ENCODE data around the gene TTBK2.

TTBK2 gene

DNA sequence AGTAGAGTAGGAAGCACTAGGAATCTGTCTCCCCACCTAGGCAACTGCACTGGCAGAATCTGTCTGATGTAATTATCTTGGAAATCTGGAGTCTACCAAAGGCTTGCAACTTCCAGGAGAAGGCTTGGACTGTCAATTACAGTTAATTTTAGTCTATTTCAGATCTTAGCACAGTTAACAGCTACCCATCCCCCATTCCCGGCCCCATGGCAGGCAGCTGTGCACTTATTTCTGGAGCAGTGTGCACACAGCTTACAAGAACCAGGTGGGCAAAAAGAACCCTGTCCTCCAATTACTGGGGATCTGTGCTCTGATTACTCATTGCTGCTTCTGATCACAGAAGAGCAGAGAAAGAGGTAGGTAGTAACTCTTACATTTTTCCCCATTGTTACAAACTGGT is 171.3 kb downstream of the TTBK2 start:
- TF ChIP-seq PAX5 (IDR thresholded peaks at IDR 0.05; ENCODE audit: insufficient read depth, low read length, severe bottlenecking), result no peak
- no peak for TF ChIP-seq SPI1 (IDR thresholded peaks at IDR 0.05; ENCODE audit: low read depth, low read length)
- no peak for TF ChIP-seq POU2F2 (IDR thresholded peaks at IDR 0.05; ENCODE audit: low read depth, low read length)
- no peak for TF ChIP-seq POLR2A (IDR thresholded peaks at IDR 0.05; ENCODE audit: low read depth, low read length)
- no peak for TF ChIP-seq POLR2AphosphoS5 (IDR thresholded peaks at IDR 0.05; ENCODE audit: low read depth, low read length)
- no peak for TF ChIP-seq TAF1 (IDR thresholded peaks at IDR 0.05; ENCODE audit: low read depth, low read length)
- no peak for FAIRE-seq
- DNase-seq (ENCODE audit: insufficient read length, low spot score), result no peak

DNA sequence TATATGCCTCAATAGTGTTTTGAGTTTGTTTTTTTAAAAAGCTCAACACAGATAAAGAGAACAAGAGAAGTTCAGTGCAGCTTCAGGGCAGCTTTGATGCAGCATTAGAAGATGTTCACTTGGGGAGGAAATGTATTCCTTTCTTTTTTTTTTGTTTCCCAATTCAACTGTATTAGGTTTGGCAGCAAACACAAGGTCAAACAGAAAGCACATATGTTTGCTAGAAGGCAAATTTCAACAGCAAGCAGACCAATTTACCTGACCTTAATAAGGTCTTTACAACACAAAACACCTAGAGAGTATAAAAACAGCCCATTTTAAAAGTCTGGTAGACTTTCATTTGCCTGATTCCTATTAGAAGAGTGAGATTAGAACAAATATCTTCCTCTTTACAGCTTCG is 176.4 kb downstream of the TTBK2 start:
- TF ChIP-seq SPI1 (IDR thresholded peaks at IDR 0.05; ENCODE audit: low read depth, low read length) (no peak), POLR2A (IDR thresholded peaks at IDR 0.05; ENCODE audit: low read depth, low read length) (no peak), POU2F2 (IDR thresholded peaks at IDR 0.05; ENCODE audit: low read depth, low read length) (no peak), POLR2AphosphoS5 (IDR thresholded peaks at IDR 0.05; ENCODE audit: low read depth, low read length) (no peak), PAX5 (IDR thresholded peaks at IDR 0.05; ENCODE audit: insufficient read depth, low read length, severe bottlenecking) (no peak), TAF1 (IDR thresholded peaks at IDR 0.05; ENCODE audit: low read depth, low read length) (no peak)
- no peak for FAIRE-seq
- no peak for DNase-seq (ENCODE audit: insufficient read length, low spot score)

DNA sequence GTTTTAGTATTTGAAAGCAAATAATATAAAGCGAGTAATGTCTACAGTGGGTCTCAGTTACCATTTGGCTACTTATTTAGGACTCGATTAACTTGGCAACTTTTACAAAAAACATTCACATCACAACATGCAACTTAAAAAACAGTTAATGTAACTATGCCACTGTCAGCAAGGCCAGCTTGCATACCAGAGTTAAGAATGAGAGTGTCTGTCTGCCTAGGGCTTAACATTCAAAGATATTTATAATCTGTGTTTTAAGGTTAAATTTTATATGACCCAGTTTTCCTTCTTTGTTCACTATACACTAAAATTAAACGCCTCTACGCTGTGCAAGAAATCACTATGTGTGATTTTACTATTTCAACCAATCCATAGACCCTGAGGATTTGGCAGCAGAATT is 178.4 kb downstream of the TTBK2 start:
- DNase-seq (ENCODE audit: insufficient read length, low spot score) (no peak), FAIRE-seq (no peak)
- TF ChIP-seq POU2F2 (IDR thresholded peaks at IDR 0.05; ENCODE audit: low read depth, low read length) (no peak), SPI1 (IDR thresholded peaks at IDR 0.05; ENCODE audit: low read depth, low read length) (no peak), POLR2AphosphoS5 (IDR thresholded peaks at IDR 0.05; ENCODE audit: low read depth, low read length) (no peak)

DNA sequence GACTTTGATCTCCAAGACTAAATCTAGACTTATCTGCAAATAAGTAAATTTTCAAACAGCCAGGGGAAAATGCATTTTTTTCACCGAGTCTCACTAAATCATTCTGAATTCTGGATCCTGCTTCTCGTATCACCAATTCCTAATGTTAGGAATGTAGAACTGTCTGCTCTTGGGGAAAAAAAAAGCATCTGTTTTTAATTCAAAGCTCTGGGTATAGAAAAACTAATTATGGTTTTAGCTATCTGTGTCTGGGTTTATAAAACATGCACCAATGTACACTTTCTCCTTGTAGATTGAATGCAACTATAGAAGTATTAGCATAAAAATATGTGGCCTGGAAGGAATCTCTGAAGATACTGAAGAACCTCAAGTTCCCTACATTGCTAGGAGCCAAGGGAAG is 178.9 kb downstream of the TTBK2 start:
- FAIRE-seq, result no peak
- TF ChIP-seq POU2F2 (IDR thresholded peaks at IDR 0.05; ENCODE audit: low read depth, low read length) (no peak), SPI1 (IDR thresholded peaks at IDR 0.05; ENCODE audit: low read depth, low read length) (no peak), POLR2A (IDR thresholded peaks at IDR 0.05; ENCODE audit: low read depth, low read length) (no peak), PAX5 (IDR thresholded peaks at IDR 0.05; ENCODE audit: insufficient read depth, low read length, severe bottlenecking) (no peak), TAF1 (IDR thresholded peaks at IDR 0.05; ENCODE audit: low read depth, low read length) (no peak), POLR2AphosphoS5 (IDR thresholded peaks at IDR 0.05; ENCODE audit: low read depth, low read length) (no peak)
- DNase-seq (ENCODE audit: insufficient read length, low spot score), result no peak

DNA sequence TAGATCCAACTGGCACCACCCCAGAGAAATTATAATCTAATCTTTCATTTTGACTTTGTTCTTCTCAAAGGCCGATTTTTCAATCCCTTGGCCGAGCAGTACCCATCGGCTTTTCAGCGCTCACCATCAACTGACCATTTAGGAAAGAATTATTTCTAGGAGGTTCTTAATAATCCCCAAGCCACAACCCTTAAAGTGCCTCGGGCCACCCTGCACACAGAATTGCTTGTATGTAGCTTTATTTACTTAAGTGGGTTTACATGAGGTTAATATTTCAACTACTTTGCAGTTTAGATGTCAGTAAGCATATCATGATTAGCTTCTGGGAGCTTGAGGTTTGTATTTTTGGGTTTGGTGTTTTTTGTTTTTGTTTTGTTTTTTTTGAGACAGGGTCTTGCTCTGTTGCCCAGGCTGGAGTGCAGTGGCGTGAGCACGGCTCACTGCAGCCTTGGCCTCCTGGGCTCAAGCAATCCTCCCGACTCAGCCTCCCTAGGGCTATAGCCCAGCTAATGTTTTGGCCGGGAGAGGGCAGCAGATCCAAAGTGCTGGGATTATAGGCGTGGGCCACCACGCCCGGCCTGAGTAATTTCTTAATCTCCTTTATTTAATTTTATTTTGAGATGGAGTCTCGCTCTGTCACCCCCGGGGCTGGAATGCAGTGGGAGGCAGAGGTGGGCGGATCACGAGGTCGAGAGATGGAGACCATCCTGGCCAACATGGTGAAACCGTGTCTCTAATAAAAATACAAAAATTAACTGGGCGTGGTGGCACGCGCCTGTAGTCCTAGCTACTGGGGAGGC is 182.8 kb downstream of the TTBK2 start:
- TF ChIP-seq POLR2A (IDR thresholded peaks at IDR 0.05; ENCODE audit: low read depth, low read length) (no peak), TAF1 (IDR thresholded peaks at IDR 0.05; ENCODE audit: low read depth, low read length) (no peak), POU2F2 (IDR thresholded peaks at IDR 0.05; ENCODE audit: low read depth, low read length) (no peak), PAX5 (IDR thresholded peaks at IDR 0.05; ENCODE audit: insufficient read depth, low read length, severe bottlenecking) (no peak), SPI1 (IDR thresholded peaks at IDR 0.05; ENCODE audit: low read depth, low read length) (no peak), POLR2AphosphoS5 (IDR thresholded peaks at IDR 0.05; ENCODE audit: low read depth, low read length) (no peak)
- no peak for FAIRE-seq
- no peak for DNase-seq (ENCODE audit: insufficient read length, low spot score)

DNA sequence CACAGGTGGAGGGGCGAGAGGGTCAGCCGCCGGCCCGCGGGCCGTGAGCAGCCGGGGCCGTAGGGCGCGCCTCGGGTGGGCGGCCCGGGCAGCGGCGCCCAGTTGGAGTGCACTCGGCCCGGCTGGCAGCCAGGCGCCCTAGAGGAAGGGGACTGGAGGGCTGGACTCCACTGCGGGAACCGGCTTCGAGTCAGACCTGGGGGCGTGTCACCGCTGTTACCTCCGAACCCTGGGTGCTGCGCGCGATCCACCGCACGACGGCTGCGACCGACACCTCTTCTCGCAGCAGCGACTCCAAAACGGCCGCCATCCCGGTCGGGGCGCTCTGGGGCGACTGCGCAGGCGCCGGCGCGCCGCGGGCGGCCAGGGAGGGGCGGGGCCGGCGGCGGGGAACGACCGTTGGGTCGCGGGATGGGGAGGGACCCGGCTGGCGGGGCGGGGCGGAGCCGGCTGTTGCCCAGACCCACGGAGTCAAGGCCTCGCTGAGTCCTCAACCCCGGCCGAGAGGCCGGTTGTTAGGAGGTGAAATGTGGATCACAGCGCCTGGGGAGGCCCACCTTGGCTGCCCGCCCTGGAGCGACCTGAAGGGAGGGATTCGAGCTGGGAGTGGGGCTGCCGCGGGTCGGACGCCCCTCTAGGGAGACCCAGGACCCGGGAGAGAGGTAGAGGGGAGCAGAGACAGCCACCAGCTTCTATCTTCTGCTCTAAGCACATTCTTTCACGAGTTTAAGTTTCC is 183.6 kb downstream of the TTBK2 start, which contains the start of gene CDAN1:
CDAN1 (minus strand) TSS at position 336 of the 736 bp plus-strand sequence; CDS start at position 310, 26 bp downstream.
- FAIRE-seq (peak; percentile 97), DNase-seq (ENCODE audit: insufficient read length, low spot score) (peak; percentile 99)
- TF ChIP-seq POLR2A (IDR thresholded peaks at IDR 0.05; ENCODE audit: low read depth, low read length) (peak; percentile 58), POLR2AphosphoS5 (IDR thresholded peaks at IDR 0.05; ENCODE audit: low read depth, low read length) (peak; percentile 69), POU2F2 (IDR thresholded peaks at IDR 0.05; ENCODE audit: low read depth, low read length) (no peak), PAX5 (IDR thresholded peaks at IDR 0.05; ENCODE audit: insufficient read depth, low read length, severe bottlenecking) (no peak), SPI1 (IDR thresholded peaks at IDR 0.05; ENCODE audit: low read depth, low read length) (no peak), TAF1 (IDR thresholded peaks at IDR 0.05; ENCODE audit: low read depth, low read length) (peak; percentile 62; the same call in 1 of the 2 replicates)

DNA sequence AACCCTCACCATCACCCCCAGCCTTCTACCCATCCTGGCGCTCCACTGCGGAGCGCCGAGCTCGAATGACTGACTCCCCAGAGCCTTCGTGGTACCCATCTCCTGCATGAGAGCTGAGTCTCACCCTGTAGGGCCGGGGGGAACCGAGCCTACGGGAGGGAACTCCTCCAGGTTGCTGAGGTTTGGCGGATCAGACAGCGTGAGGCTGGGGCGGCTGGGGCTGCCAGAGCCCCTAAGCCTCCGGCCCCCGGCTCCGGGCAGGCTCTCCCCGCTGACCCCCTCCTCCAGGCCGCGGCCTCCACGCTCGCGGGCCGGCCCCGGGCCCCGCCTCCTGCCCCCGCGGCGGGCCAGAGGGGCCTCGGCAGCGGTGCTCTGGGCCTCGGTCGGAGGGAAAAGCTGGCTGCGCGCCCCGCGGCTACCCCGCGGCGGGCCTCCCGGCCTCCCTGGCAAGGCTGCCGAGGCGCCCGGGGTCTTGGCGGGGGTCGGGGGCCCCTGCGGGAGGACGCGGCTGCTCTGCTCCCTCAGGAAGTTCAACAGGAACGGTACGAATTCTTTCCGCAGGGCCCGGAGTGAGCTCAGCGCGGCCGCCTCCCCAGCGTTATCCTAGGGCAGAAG is 184.3 kb downstream of the TTBK2 start:
- TF ChIP-seq SPI1 (IDR thresholded peaks at IDR 0.05; ENCODE audit: low read depth, low read length), result no peak
- TF ChIP-seq TAF1 (IDR thresholded peaks at IDR 0.05; ENCODE audit: low read depth, low read length), result no peak
- TF ChIP-seq PAX5 (IDR thresholded peaks at IDR 0.05; ENCODE audit: insufficient read depth, low read length, severe bottlenecking), result no peak
- no peak for TF ChIP-seq POLR2A (IDR thresholded peaks at IDR 0.05; ENCODE audit: low read depth, low read length)
- TF ChIP-seq POU2F2 (IDR thresholded peaks at IDR 0.05; ENCODE audit: low read depth, low read length), result no peak
- TF ChIP-seq POLR2AphosphoS5 (IDR thresholded peaks at IDR 0.05; ENCODE audit: low read depth, low read length), result no peak
- FAIRE-seq (no peak), DNase-seq (ENCODE audit: insufficient read length, low spot score) (peak; percentile 51)

DNA sequence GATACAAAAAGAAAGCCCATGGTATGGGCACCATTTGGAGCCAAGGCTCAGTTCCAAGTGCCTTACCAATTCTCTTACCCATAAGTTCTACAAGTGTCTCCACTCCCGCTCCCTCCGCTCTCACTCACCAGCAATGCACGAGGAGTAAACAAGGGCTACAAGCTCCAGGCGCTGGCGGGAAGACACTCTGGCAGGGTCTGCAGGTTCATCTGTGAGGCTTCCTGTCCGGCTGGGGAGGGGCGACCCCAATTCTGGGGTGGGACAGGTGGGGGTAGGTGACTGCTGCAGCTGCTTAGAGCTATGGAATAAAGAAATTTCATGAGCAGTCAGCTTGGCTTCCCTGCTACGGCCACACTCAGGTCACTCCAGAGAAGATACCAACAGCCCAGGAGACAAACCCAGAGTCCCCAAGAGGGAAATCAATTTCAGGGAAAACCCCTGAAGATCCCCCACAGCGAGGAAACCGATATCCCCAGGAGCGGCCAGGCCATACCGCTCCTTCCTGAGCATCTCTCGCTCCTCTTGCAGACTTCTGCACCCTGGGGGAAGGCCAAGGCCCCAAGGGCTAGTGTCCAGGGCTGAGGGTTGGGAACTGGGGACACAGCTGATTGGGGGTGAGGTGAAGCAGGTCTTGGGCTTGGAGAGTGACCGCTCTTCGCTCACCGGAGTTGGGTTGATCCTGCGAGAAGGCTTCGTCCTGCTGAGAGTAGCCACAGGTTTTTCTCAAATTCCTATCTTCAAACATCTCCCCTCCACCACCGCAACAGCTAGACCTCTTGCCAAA is 185.0 kb downstream of the TTBK2 start:
- FAIRE-seq (no peak), DNase-seq (ENCODE audit: insufficient read length, low spot score) (no peak)
- no peak for TF ChIP-seq POLR2A (IDR thresholded peaks at IDR 0.05; ENCODE audit: low read depth, low read length)

All from GM12891 (cell line).